Gastroesophageal sphincter (tissue), 4 donors: ENCODE results near the gene ZFAND2A. TPM values are rescaled to one million over a fixed set of nuclear protein-coding genes. Genes with fewer than 3 reads are reported as not detected.

Experiments
- ATAC-seq: fragments of 150-250 bp; one replicate; pipeline ENCODE4 v1.9.1; 2016; ENCODE audit warnings: mild to moderate bottlenecking, moderate library complexity
- H3K27ac ChIP-seq, 4 donors: fragments of 200-600 bp; sonication (generic) in 3 of 4; 1 replicate in 3 of 4; 2 replicates in 1 of 4; pipeline ENCODE4 v1.5.1; 2016 to 2019
- H3K27me3 ChIP-seq: fragments of 200-600 bp; sonication (generic); one replicate; pipeline ENCODE4 v1.5.1; 2019
- H3K36me3 ChIP-seq, 2 donors: fragments of 200-600 bp; sonication (generic); one replicate each; pipeline ENCODE4 v1.5.1; 2019; ENCODE audit warnings: control low read depth in 1 of 2
- H3K4me1 ChIP-seq, 3 donors: fragments of 200-600 bp; sonication (generic); 1 replicate in 2 of 3; 2 replicates in 1 of 3; pipeline ENCODE4 v1.5.1; 2016 to 2019; ENCODE audit warnings: control low read depth in 2 of 3
- H3K4me3 ChIP-seq, 2 donors: fragments of 200-600 bp; sonication (generic); one replicate each; pipeline ENCODE4 v1.5.1; 2019; ENCODE audit warnings: mild to moderate bottlenecking in 1 of 2, moderate library complexity in 1 of 2
- H3K9me3 ChIP-seq, 3 donors: fragments of 200-600 bp; sonication (generic); one replicate each; pipeline ENCODE4 v1.5.1; 2017 to 2019; ENCODE audit warnings: control low read depth in 2 of 3
- EP300 ChIP-seq: sonication (generic); formaldehyde crosslinking; IDR thresholded peaks from one replicate; pipeline ENCODE4 v1.6.1; 2017; ENCODE audit warnings: antibody characterized with exemption, mild to moderate bottlenecking
- POLR2A ChIP-seq, 2 donors: fragments of 450-650 bp; IDR thresholded peaks; one replicate each; pipeline ENCODE4 v1.6.1; 2017; ENCODE audit warnings: antibody characterized with exemption in 2 of 2, mild to moderate bottlenecking in 2 of 2, moderate library complexity in 1 of 2
- POLR2AphosphoS5 ChIP-seq: sonication (generic); formaldehyde crosslinking; IDR thresholded peaks from one replicate; pipeline ENCODE4 v1.6.1; 2017; ENCODE audit warnings: antibody characterized with exemption
- WGBS, 2 donors: methylation state at CpG; one replicate each; pipeline ENCODE4 v1.1.5; 2018; ENCODE audit warnings: low coverage in 1 of 2; 5-methylcytosine and 5-hydroxymethylcytosine counted together
- total RNA-seq, 4 donors: library from RNA; depleted of rRNA; stranded (reverse); fragments of >200 nt; gene quantifications; one replicate each; pipeline ENCODE4 v1.1.0, GENCODE V29; 2016
- TF ChIP-seq, protein P1 (sequence below), 4 experiments: fragments of 200-600 bp in 2 of 4; fragments of 450-650 bp in 2 of 4; sonication (generic) in 1 of 4; IDR thresholded peaks; one replicate each; pipeline ENCODE4 v1.5.1; 2017 to 2019; ENCODE audit warnings: antibody characterized with exemption in 4 of 4, mild to moderate bottlenecking in 2 of 4, moderate library complexity in 2 of 4

Gene ZFAND2A
- total RNA-seq, 4 donors from 2014 or later = 19.1 to 28.0 (median 24.0) TPM

DNA sequence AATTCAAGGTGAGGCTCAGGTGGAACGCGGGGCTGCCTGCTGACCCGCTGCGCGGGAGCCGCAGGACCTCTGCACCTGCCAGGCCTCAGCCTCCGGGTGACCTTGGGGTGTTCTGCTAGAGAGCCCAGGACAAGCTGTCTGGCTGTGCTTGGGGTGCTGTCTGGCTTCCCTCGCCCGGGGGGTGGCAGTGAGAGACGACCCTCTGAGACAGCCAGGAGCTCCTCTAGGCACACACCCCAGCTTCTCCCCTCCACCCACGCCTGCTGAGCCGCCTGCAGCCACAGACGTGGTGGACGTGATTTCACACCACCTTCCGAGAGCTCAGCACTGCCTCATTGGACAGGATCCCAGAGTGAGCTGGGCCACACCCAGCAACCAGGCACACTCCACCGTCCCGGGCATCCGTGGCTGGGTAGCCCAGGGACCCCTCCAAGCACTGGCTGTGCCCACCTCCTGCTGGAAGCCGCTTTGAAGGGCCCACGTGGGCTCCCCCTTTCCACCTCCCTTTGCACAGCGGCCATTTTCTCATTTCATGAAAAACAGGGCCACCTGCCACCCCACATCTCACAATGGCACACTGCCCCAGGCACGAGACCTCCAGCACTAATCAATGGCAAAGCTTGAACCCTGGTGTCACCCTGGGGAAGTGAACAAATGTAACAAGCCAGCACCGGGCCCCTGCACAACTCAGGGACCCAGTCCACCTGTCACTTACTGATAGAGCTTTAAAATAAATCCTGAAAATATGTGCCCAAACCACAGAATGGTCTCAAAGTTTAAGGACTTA is 35.0 kb downstream of the ZFAND2A start:
- Histone ChIP-seq H3K4me1 (peaks cover 0 to 30% (median 13%) of the 10 kb centered on the region in 3 donors), H3K27ac (peak overlapping the region in 3 of 4 donors; percentile 74 to 87 (median 84)), H3K36me3 (peaks cover 0 to 20% of the 10 kb centered on the region in 2 donors), H3K4me3 (no peak overlapping the region), H3K27me3 (no peaks in the 10 kb centered on the region), H3K9me3 (no peaks in the 10 kb centered on the region)
- WGBS, 2 donors = 80 to 96% methylated on average over 2 to 8 of the region's 23 CpGs
- no peak for ATAC-seq
- TF ChIP-seq POLR2AphosphoS5 (no peak), EP300 (no peak), POLR2A (IDR thresholded peaks at IDR 0.05) (no peak)
- TF ChIP-seq, protein P1, sequence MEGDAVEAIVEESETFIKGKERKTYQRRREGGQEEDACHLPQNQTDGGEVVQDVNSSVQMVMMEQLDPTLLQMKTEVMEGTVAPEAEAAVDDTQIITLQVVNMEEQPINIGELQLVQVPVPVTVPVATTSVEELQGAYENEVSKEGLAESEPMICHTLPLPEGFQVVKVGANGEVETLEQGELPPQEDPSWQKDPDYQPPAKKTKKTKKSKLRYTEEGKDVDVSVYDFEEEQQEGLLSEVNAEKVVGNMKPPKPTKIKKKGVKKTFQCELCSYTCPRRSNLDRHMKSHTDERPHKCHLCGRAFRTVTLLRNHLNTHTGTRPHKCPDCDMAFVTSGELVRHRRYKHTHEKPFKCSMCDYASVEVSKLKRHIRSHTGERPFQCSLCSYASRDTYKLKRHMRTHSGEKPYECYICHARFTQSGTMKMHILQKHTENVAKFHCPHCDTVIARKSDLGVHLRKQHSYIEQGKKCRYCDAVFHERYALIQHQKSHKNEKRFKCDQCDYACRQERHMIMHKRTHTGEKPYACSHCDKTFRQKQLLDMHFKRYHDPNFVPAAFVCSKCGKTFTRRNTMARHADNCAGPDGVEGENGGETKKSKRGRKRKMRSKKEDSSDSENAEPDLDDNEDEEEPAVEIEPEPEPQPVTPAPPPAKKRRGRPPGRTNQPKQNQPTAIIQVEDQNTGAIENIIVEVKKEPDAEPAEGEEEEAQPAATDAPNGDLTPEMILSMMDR (IDR thresholded peaks at IDR 0.05) = no peak

DNA sequence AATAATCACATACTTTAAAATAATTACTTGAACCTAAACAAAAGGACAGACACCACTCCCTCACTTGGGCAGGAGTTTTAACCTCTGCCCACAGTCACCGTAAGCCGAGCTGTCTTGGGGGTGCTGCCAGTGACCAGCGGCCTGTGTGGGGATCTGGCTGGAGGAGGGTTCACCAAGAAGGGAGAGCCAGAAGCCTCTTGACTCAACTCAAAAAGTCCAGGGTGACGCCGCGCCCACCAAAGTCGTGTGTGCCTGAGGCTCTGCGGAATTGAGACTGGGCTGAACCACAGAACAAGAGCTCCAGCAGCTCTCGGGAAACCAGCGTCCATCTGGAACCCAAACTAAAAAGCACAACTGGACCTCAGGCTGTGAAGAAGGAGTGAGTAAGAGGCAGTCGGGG is 35.8 kb downstream of the ZFAND2A start:
- H3K27me3 ChIP-seq = no peaks in the 10 kb centered on the region
- peak overlapping the region; percentile 74 to 87 (median 82) for H3K27ac ChIP-seq
- peaks cover 0 to 30% (median 13%) of the 10 kb centered on the region in 3 donors for H3K4me1 ChIP-seq
- no peak for TF ChIP-seq POLR2AphosphoS5
- H3K4me3 ChIP-seq = peak overlapping the region in 1 of 2 donors; percentile 34
- H3K36me3 ChIP-seq = peaks cover 0 to 16% of the 10 kb centered on the region in 2 donors
- WGBS, 2 donors = 41% methylated on average over 6 of the region's 11 CpGs; no CpG with 5 or more reads in 1 of the 2 donors
- peak; percentile 25 for ATAC-seq
- H3K9me3 ChIP-seq = no peaks in the 10 kb centered on the region

DNA sequence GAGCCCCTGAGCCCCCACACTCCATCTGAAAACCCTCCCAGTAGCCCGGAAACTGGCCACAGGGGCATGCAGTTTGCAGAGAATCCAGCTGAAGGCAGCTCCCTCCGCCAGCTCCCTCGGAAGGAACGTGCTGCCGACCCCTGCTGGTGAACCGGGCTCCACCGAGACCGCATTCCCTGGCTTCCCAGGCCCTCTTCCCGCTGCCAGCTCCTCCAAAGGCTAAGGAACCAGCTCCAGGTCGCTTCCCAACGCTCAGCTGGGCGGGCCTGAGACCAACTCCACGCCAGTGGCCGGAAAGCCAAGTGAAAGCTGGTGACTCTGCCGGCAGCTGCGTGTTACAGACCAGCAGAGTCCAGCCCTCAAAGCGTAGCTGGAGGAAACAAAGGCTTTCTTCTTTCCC is 36.3 kb downstream of the ZFAND2A start:
- Histone ChIP-seq H3K9me3 (no peaks in the 10 kb centered on the region), H3K36me3 (peaks cover 0 to 16% of the 10 kb centered on the region in 2 donors), H3K27me3 (no peaks in the 10 kb centered on the region), H3K4me1 (peaks cover 0 to 30% (median 13%) of the 10 kb centered on the region in 3 donors), H3K27ac (peak overlapping the region; percentile 74 to 87 (median 82)), H3K4me3 (peak overlapping the region in 1 of 2 donors; percentile 34)
- ATAC-seq = peak; percentile 99
- TF ChIP-seq EP300 = no peak
- peak; percentile 65 for TF ChIP-seq POLR2AphosphoS5
- TF ChIP-seq, protein P1 (IDR thresholded peaks at IDR 0.05) = peak in 3 of 4 experiments; percentile 79 to 83 (median 80)
- no peak for TF ChIP-seq POLR2A (IDR thresholded peaks at IDR 0.05)
- 0% methylated on average over 3 to 8 of the region's 17 CpGs for WGBS, 2 donors

DNA sequence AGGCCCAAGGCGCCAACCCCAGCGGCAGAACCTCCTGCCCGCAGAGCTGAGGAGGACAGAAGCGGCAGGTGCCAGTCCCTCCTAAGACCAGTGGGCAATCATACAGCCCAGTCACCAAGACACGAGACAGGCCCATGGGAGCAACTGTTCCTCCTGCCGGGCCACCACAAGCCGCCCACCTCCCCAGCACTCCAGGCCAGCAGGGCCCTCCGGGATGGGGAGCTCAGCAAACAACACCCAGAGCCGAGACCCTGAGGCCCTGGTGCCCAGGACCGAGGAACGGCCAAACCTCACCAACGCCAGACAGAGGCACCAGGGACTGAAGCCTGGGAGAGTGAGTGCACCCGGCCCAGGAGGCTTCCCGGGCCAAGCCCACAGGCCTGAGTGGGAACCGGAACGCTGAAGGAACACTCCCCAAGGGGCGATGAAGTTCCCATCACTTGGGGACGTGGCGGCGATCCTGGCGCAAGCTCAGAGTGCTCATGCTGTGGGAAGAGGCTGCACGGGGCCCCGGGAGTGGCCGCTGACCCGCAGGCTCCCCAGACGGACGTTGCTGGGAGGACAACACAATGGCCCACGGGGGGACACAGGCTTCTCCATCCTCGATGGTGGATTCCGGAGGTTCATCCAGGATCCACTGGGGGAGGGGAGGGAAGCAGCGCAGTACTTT is 37.0 kb downstream of the ZFAND2A start:
- H3K36me3 ChIP-seq = peaks cover 0 to 16% of the 10 kb centered on the region in 2 donors
- 41 to 80% methylated on average over 2 to 5 of the region's 31 CpGs for WGBS, 2 donors
- no peaks in the 10 kb centered on the region for H3K9me3 ChIP-seq
- TF ChIP-seq POLR2A (IDR thresholded peaks at IDR 0.05) (no peak), EP300 (no peak), POLR2AphosphoS5 (no peak)
- ATAC-seq = no peak
- peaks cover 0 to 30% (median 13%) of the 10 kb centered on the region in 3 donors for H3K4me1 ChIP-seq
- H3K27me3 ChIP-seq = no peaks in the 10 kb centered on the region
- peak overlapping the region in 1 of 2 donors; percentile 34 for H3K4me3 ChIP-seq
- peak overlapping the region; percentile 5 to 87 (median 82) for H3K27ac ChIP-seq

DNA sequence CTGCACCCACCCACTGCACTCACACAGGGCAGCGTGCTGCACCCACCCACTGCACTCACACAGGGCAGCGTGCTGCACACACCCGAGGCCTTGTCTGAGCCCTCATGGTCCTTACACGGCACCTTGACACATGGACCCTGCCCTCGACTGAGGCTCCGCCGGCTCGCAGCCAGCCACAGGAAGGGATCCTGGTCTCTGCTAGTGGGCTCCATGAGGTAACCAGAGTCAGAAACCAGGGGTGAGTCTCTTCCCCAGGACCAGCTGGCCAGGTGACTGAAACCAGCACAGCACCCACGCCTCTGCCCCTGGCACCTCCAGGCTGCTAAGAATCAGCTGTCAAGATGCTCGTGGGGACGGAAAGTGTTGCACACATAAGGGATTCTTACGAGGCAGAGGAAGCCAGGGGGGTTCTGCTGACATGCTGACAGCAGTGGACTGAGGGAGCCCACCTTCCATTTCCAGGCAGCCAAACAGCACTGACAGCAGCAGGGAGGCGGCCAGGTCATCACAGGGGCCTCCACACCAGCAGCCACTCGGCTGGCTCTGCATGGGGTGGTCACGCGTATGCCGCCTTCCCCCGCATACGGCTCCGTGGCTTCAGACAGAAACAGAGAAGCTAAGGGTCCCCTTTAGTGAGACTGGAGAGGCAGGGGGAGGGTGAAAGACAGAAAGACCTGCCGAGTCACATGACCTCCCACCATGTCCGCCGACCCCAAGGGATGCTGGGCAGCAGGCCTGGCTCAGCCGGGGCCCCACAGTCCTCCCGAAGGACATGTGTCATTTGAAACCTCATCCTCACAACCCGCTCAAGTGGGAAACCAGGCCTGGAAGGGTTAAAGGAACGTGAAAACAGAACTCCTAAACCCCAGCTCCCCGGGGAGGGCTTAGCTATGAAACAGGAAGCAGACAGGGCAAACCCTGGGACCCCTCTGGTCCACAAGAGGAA is 37.8 kb downstream of the ZFAND2A start:
- no peaks in the 10 kb centered on the region for H3K27me3 ChIP-seq
- H3K4me3 ChIP-seq = no peak overlapping the region
- H3K36me3 ChIP-seq = peaks cover 0 to 13% of the 10 kb centered on the region in 2 donors
- ATAC-seq = no peak
- H3K4me1 ChIP-seq = peaks cover 0 to 30% (median 13%) of the 10 kb centered on the region in 3 donors
- WGBS, 2 donors = 100% methylated on average over 2 of the region's 28 CpGs; no CpG with 5 or more reads in 1 of the 2 donors
- H3K9me3 ChIP-seq = no peaks in the 10 kb centered on the region
- TF ChIP-seq POLR2A (IDR thresholded peaks at IDR 0.05) = no peak
- TF ChIP-seq POLR2AphosphoS5 = no peak
- no peak for TF ChIP-seq EP300
- TF ChIP-seq, protein P1 (IDR thresholded peaks at IDR 0.05) = no peak
- H3K27ac ChIP-seq = peak overlapping the region in 3 of 4 donors; percentile 79 to 87 (median 84)
